ENCODE measurements around the gene MSRB3.

DNA sequence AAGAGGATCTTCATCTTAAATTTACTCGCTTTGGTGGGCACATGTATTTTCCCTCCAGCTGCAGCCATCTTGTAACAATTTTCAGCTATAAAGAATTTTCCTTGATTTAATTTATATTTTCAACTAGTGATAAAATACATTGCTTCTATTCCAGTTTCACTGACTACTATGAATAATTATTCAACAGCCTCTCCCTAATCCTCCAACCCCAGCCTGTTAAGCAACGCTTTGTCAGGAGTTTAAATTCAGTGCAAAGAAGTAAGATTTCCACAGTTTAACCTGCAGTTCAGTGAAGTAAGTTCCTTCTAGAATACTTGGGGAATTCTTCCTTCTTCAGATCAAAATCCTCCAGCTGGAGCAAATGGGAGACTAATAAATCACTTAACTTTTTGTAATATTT is 180.2 kb downstream of the MSRB3 start:
- TF ChIP-seq, protein P1, sequence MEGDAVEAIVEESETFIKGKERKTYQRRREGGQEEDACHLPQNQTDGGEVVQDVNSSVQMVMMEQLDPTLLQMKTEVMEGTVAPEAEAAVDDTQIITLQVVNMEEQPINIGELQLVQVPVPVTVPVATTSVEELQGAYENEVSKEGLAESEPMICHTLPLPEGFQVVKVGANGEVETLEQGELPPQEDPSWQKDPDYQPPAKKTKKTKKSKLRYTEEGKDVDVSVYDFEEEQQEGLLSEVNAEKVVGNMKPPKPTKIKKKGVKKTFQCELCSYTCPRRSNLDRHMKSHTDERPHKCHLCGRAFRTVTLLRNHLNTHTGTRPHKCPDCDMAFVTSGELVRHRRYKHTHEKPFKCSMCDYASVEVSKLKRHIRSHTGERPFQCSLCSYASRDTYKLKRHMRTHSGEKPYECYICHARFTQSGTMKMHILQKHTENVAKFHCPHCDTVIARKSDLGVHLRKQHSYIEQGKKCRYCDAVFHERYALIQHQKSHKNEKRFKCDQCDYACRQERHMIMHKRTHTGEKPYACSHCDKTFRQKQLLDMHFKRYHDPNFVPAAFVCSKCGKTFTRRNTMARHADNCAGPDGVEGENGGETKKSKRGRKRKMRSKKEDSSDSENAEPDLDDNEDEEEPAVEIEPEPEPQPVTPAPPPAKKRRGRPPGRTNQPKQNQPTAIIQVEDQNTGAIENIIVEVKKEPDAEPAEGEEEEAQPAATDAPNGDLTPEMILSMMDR (IDR thresholded peaks at IDR 0.05; ENCODE audit: low read depth, low read length, missing input control) = no peak
- TF ChIP-seq JUND (IDR thresholded peaks at IDR 0.05) (no peak), HNF4G (IDR thresholded peaks at IDR 0.05) (no peak), SP1 (IDR thresholded peaks at IDR 0.05) (no peak), GABPA (IDR thresholded peaks at IDR 0.05 in 1 of 2, conservative IDR thresholded peaks at IDR 0.05 in 1 of 2) (no peak), TAF1 (conservative IDR thresholded peaks at IDR 0.05) (no peak), RXRA (IDR thresholded peaks at IDR 0.05) (no peak), RAD21 (IDR thresholded peaks at IDR 0.05) (no peak), EGR1 (IDR thresholded peaks at IDR 0.05; ENCODE audit: low read depth in 2 of 2) (no peak)
- TF ChIP-seq, protein P2, sequence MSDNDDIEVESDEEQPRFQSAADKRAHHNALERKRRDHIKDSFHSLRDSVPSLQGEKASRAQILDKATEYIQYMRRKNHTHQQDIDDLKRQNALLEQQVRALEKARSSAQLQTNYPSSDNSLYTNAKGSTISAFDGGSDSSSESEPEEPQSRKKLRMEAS (IDR thresholded peaks at IDR 0.05) = no peak
- TF ChIP-seq, protein P3, sequence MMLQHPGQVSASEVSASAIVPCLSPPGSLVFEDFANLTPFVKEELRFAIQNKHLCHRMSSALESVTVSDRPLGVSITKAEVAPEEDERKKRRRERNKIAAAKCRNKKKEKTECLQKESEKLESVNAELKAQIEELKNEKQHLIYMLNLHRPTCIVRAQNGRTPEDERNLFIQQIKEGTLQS (IDR thresholded peaks at IDR 0.05) = no peak
- TF ChIP-seq, protein P4, sequence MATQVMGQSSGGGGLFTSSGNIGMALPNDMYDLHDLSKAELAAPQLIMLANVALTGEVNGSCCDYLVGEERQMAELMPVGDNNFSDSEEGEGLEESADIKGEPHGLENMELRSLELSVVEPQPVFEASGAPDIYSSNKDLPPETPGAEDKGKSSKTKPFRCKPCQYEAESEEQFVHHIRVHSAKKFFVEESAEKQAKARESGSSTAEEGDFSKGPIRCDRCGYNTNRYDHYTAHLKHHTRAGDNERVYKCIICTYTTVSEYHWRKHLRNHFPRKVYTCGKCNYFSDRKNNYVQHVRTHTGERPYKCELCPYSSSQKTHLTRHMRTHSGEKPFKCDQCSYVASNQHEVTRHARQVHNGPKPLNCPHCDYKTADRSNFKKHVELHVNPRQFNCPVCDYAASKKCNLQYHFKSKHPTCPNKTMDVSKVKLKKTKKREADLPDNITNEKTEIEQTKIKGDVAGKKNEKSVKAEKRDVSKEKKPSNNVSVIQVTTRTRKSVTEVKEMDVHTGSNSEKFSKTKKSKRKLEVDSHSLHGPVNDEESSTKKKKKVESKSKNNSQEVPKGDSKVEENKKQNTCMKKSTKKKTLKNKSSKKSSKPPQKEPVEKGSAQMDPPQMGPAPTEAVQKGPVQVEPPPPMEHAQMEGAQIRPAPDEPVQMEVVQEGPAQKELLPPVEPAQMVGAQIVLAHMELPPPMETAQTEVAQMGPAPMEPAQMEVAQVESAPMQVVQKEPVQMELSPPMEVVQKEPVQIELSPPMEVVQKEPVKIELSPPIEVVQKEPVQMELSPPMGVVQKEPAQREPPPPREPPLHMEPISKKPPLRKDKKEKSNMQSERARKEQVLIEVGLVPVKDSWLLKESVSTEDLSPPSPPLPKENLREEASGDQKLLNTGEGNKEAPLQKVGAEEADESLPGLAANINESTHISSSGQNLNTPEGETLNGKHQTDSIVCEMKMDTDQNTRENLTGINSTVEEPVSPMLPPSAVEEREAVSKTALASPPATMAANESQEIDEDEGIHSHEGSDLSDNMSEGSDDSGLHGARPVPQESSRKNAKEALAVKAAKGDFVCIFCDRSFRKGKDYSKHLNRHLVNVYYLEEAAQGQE (IDR thresholded peaks at IDR 0.05) = no peak
- TF ChIP-seq, protein P5, sequence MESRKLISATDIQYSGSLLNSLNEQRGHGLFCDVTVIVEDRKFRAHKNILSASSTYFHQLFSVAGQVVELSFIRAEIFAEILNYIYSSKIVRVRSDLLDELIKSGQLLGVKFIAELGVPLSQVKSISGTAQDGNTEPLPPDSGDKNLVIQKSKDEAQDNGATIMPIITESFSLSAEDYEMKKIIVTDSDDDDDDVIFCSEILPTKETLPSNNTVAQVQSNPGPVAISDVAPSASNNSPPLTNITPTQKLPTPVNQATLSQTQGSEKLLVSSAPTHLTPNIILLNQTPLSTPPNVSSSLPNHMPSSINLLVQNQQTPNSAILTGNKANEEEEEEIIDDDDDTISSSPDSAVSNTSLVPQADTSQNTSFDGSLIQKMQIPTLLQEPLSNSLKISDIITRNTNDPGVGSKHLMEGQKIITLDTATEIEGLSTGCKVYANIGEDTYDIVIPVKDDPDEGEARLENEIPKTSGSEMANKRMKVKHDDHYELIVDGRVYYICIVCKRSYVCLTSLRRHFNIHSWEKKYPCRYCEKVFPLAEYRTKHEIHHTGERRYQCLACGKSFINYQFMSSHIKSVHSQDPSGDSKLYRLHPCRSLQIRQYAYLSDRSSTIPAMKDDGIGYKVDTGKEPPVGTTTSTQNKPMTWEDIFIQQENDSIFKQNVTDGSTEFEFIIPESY (IDR thresholded peaks at IDR 0.05) = no peak

Data from liver (tissue), 3 donors.